Activated T-cell treated with anti-CD3 and anti-CD28 coated beads for 1 hour (primary cell): ENCODE results near the gene TIAM1.

ENCODE experiments used
- DNase-seq: peaks from one replicate; pipeline ENCODE4 v3.0.0-alpha.2; 2020; ENCODE audit warnings: low read depth

The TIAM1 gene

GRCh38 chr21:31173881-31174555 lies 170.0 kb downstream of the TIAM1 start:
- no peak for DNase-seq

GRCh38 chr21:31172328-31172727 lies 171.7 kb downstream of the TIAM1 start:
- DNase-seq: no peak

GRCh38 chr21:31164713-31165694 lies 179.1 kb downstream of the TIAM1 start:
- no peak for DNase-seq

GRCh38 chr21:31162827-31163226 lies 181.2 kb downstream of the TIAM1 start:
- DNase-seq: no peak

- DNase-seq: no peak
Measured at GRCh38 chr21:31162079-31162699, 181.9 kb downstream of the TIAM1 start.

- no peak for DNase-seq
Measured at GRCh38 chr21:31161157-31161556, 182.9 kb downstream of the TIAM1 start.

- no peak for DNase-seq
Measured at GRCh38 chr21:31159808-31160207, 184.3 kb downstream of the TIAM1 start.

GRCh38 chr21:31158789-31159581 lies 185.1 kb downstream of the TIAM1 start:
- no peak for DNase-seq

GRCh38 chr21:31157756-31158155 lies 186.3 kb downstream of the TIAM1 start:
- DNase-seq: no peak

GRCh38 chr21:31156662-31157061 lies 187.4 kb downstream of the TIAM1 start:
- no peak for DNase-seq

GRCh38 chr21:31156169-31156568 lies 187.9 kb downstream of the TIAM1 start:
- DNase-seq: no peak

GRCh38 chr21:31151156-31152045 lies 192.7 kb downstream of the TIAM1 start:
- no peak for DNase-seq

- no peak for DNase-seq
Measured at GRCh38 chr21:31145274-31145673, 198.8 kb downstream of the TIAM1 start.

GRCh38 chr21:31143036-31143435 lies 201.0 kb downstream of the TIAM1 start:
- no peak for DNase-seq

- no peak for DNase-seq
Measured at GRCh38 chr21:31142600-31142999, 201.5 kb downstream of the TIAM1 start.

- no peak for DNase-seq
Measured at GRCh38 chr21:31141389-31142000, 202.6 kb downstream of the TIAM1 start.

GRCh38 chr21:31140676-31141075 lies 203.4 kb downstream of the TIAM1 start:
- no peak for DNase-seq

GRCh38 chr21:31140025-31140424 lies 204.0 kb downstream of the TIAM1 start:
- DNase-seq: no peak

GRCh38 chr21:31137960-31138359 lies 206.1 kb downstream of the TIAM1 start:
- DNase-seq: no peak

GRCh38 chr21:31136891-31137290 lies 207.2 kb downstream of the TIAM1 start:
- no peak for DNase-seq
